Tibial nerve (tissue), 3 donors: ENCODE data around the gene ERBB4.

ENCODE experiments used
- EP300 ChIP-seq, 2 donors: sonication (generic); formaldehyde crosslinking; IDR thresholded peaks; one replicate each; pipeline ENCODE4 v1.6.1; 2017; ENCODE audit warnings: antibody characterized with exemption in 2 of 2, mild to moderate bottlenecking in 1 of 2
- POLR2A ChIP-seq, 2 donors: fragments of 450-650 bp; IDR thresholded peaks; one replicate each; pipeline ENCODE4 v1.6.1; 2017; ENCODE audit warnings: antibody characterized with exemption in 2 of 2, mild to moderate bottlenecking in 2 of 2, moderate library complexity in 2 of 2

DNA sequence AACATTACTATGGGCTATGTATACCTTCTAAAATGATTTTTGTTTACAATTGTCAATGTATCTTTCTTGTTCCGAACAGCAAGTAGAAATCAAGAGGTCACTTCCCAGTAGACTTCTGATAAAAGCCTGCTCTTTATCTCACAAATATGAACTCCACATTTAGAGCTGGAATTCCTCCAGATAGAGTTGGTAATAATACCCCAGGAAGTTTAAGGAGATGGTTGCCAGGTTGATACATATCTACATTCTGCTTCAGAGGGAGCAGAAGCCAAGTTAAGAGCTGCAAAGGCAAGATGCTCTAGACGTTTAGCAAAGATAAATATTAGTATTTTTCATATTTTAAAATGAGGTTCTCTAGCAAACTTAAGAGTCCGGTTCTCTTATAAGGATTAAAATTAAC, 267.0 kb downstream of the ERBB4 start:
- TF ChIP-seq POLR2A (IDR thresholded peaks at IDR 0.05) (no peak), EP300 (IDR thresholded peaks at IDR 0.05) (no peak)
